NCI-H2196 (cell line): Measurements from ENCODE around the gene DENND4B.

Experiments
- DNase-seq: peaks from one replicate; lab custom pipeline; 2025; ENCODE audit not compliant: unreplicated experiment; lab: John Stamatoyannopoulos, UW

Gene DENND4B

GRCh38 chr1:153945795-153946621 is 510 bp downstream of the DENND4B start:
- DNase-seq, result peak; percentile 56

GRCh38 chr1:153945131-153945794 is 1.3 kb downstream of the DENND4B start:
- DNase-seq, result no peak

- no peak for DNase-seq
These were observed 1.7 kb downstream of the DENND4B start for GRCh38 chr1:153944827-153945117.

GRCh38 chr1:153944005-153944826 is 2.3 kb downstream of the DENND4B start:
- no peak for DNase-seq

GRCh38 chr1:153942766-153943549 is 3.6 kb downstream of the DENND4B start:
- DNase-seq, result no peak

- DNase-seq, result no peak
These were observed 4.4 kb downstream of the DENND4B start for GRCh38 chr1:153941826-153942725.

- DNase-seq, result no peak
These were observed 5.8 kb downstream of the DENND4B start for GRCh38 chr1:153940756-153941155.

GRCh38 chr1:153939476-153939875 is 7.0 kb downstream of the DENND4B start:
- no peak for DNase-seq

GRCh38 chr1:153938996-153939395 is 7.5 kb downstream of the DENND4B start:
- no peak for DNase-seq

GRCh38 chr1:153937331-153937730 is 9.2 kb downstream of the DENND4B start:
- no peak for DNase-seq

- DNase-seq, result no peak
These were observed 10.3 kb downstream of the DENND4B start for GRCh38 chr1:153936011-153936802.

GRCh38 chr1:153934746-153935145 is 11.8 kb downstream of the DENND4B start:
- DNase-seq, result no peak

- DNase-seq, result no peak
These were observed 12.6 kb downstream of the DENND4B start for GRCh38 chr1:153933955-153934354.

- no peak for DNase-seq
These were observed 13.1 kb downstream of the DENND4B start for GRCh38 chr1:153933430-153933829.

GRCh38 chr1:153932156-153933131 is 14.1 kb downstream of the DENND4B start:
- DNase-seq, result no peak

GRCh38 chr1:153929981-153930948 is 16.3 kb downstream of the DENND4B start:
- DNase-seq, result no peak

GRCh38 chr1:153929426-153929825 is 17.1 kb downstream of the DENND4B start:
- no peak for DNase-seq
